Measurements from ENCODE around the gene FSTL4. TPM values are rescaled to one million over a fixed set of nuclear protein-coding genes. Genes with fewer than 3 reads are reported as not detected.

Gene FSTL4
- polyA plus RNA-seq, 3 donors: not detected

DNA sequence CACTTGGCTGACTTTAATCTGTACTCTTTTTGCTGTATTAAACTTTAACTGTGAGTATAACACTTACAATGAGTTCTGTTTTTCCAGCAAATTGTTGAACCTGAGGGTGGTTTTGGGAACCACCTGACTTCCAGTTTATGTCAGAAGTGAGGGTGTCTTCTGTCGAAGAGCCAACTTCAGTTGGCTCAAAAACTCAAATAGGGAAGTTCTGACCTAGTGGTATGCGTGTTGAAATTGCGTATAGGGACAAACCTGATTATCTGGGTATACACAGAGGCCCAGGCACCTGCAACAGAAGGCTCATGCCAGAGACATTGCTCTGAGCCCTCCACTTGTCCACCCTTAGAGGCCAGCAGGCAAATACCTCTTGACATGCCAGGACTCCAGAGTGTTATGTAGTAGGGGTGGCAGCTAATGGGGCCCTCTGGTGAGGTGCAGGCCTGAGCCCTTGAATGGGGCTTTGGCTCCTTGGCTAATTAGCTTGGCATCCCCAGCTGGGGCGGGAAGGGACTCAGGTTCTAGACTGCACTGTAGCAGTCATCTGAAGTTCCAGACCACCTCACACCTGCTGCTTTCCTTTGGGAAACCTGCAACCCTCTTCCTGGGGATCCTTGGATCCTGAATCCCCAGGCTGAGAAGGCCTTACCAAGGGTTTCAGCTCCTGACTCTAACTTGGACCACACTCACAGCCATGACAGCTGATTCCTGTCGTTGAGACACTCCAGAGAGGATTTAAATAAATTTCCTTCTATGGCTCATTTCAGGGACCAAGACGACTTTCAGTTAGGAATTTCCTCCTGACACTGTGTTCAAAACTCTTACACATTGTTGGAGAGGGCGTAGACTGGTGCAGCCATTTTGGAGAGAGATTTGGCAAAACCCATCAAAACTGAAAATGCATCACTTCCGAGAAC, 370.9 kb downstream of the FSTL4 start:
- intact Hi-C loops (cut with micrococcal nuclease): loop anchor here in 1 of 2 donors (10.0 kb wide), 1 partner anchor 127 kb away; no protein-coding TSS in a partner anchor
- Mint-ChIP-seq H3K27ac (peak overlapping the region; percentile 74 to 95 (median 90)), H3K36me3 (no peaks in the 10 kb centered on the region), H3K27me3 (ENCODE audit: low read depth in 3 of 3) (peaks cover 0 to 4% (median 3%) of the 10 kb centered on the region in 3 donors), H3K4me1 (peaks cover 20% of the 10 kb centered on the region), H3K9me3 (peaks cover 0 to 9% (median 4%) of the 10 kb centered on the region in 7 donors), H3K4me3 (no peak overlapping the region)
- Histone ChIP-seq H2AFZ (ENCODE audit: insufficient read depth, low read depth, low read length, poor library complexity, severe bottlenecking) (no peak overlapping the region), H3K4me3 (replicated peaks in 1 of 3; ENCODE audit: low read depth in 2 of 3, low read length in 3 of 3) (no peak overlapping the region), H3K36me3 (replicated peaks in 1 of 2; ENCODE audit: control insufficient read depth in 1 of 2, insufficient read depth in 2 of 2, low read length in 2 of 2) (no peaks in the 10 kb centered on the region), H3K27ac (ENCODE audit: low read depth in 1 of 2, low read length in 2 of 2) (peak overlapping the region in 1 of 2 donors; percentile 31), H3K9ac (ENCODE audit: insufficient read depth, low read length, poor library complexity, severe bottlenecking) (no peak overlapping the region), H3K79me2 (ENCODE audit: insufficient read depth, low read length) (no peaks in the 10 kb centered on the region), H3K4me2 (replicated peaks; ENCODE audit: extremely low read depth, low read length, poor library complexity, severe bottlenecking) (no peak overlapping the region), H3K9me3 (replicated peaks in 1 of 2; ENCODE audit: control insufficient read depth in 1 of 2, insufficient read depth in 1 of 2, low read length in 2 of 2) (no peaks in the 10 kb centered on the region), H4K20me1 (ENCODE audit: insufficient read depth, low read length) (no peaks in the 10 kb centered on the region), H3K4me1 (ENCODE audit: control insufficient read depth in 1 of 2, insufficient read depth in 2 of 2, low read length in 2 of 2) (peaks cover 13 to 16% of the 10 kb centered on the region in 2 donors), H3K27me3 (ENCODE audit: control insufficient read depth in 2 of 2, insufficient read depth in 2 of 2, low read length in 2 of 2) (no peaks in the 10 kb centered on the region)
- TF ChIP-seq, protein P1, sequence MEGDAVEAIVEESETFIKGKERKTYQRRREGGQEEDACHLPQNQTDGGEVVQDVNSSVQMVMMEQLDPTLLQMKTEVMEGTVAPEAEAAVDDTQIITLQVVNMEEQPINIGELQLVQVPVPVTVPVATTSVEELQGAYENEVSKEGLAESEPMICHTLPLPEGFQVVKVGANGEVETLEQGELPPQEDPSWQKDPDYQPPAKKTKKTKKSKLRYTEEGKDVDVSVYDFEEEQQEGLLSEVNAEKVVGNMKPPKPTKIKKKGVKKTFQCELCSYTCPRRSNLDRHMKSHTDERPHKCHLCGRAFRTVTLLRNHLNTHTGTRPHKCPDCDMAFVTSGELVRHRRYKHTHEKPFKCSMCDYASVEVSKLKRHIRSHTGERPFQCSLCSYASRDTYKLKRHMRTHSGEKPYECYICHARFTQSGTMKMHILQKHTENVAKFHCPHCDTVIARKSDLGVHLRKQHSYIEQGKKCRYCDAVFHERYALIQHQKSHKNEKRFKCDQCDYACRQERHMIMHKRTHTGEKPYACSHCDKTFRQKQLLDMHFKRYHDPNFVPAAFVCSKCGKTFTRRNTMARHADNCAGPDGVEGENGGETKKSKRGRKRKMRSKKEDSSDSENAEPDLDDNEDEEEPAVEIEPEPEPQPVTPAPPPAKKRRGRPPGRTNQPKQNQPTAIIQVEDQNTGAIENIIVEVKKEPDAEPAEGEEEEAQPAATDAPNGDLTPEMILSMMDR (IDR thresholded peaks at IDR 0.05): no peak
- WGBS (ENCODE audit: insufficient coverage): 25% methylated on average over 4 of the region's 8 CpGs
- peak; percentile 26 to 68 (median 64) for DNase-seq

DNA sequence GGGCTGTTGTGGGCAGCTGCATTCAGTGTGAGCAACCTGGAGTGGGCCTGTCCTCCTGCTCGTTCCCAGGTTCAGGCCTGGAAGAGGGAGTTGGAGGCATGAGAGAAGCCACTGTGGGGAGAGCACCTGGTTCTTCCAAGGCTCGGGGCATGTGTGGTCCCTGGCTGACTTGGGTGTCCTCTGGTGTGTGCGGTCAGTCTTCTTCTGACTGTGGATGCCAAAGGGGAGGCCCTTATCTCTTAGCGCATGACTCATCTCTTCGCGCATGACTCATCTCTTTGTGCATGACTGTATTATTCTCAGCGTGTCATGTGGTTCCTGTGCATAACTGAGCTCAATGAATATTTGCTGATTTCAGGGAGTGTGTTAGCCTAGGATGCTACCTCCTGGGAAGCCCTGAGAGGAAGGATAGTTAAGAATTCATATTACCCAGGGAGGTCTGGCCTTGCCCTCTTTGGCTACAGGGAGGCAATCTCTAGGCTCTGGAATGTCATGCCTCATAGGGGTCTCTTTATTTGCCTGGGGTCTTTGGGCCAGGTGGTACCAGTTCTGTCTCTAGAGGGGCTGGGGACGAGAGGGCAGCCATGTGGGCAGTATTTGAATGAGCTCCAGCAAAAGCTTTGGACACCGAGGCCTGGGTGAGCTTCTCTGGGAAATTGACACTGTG, 371.8 kb downstream of the FSTL4 start:
- Histone ChIP-seq H3K4me3 (replicated peaks in 1 of 3; ENCODE audit: low read depth in 2 of 3, low read length in 3 of 3) (no peak overlapping the region), H3K9me3 (replicated peaks in 1 of 2; ENCODE audit: control insufficient read depth in 1 of 2, insufficient read depth in 1 of 2, low read length in 2 of 2) (no peaks in the 10 kb centered on the region), H3K4me2 (replicated peaks; ENCODE audit: extremely low read depth, low read length, poor library complexity, severe bottlenecking) (no peak overlapping the region), H3K9ac (ENCODE audit: insufficient read depth, low read length, poor library complexity, severe bottlenecking) (no peak overlapping the region), H4K20me1 (ENCODE audit: insufficient read depth, low read length) (no peaks in the 10 kb centered on the region), H2AFZ (ENCODE audit: insufficient read depth, low read depth, low read length, poor library complexity, severe bottlenecking) (no peak overlapping the region), H3K4me1 (ENCODE audit: control insufficient read depth in 1 of 2, insufficient read depth in 2 of 2, low read length in 2 of 2) (peaks cover 13 to 16% of the 10 kb centered on the region in 2 donors), H3K27me3 (ENCODE audit: control insufficient read depth in 2 of 2, insufficient read depth in 2 of 2, low read length in 2 of 2) (no peaks in the 10 kb centered on the region), H3K27ac (ENCODE audit: low read depth in 1 of 2, low read length in 2 of 2) (peak overlapping the region in 1 of 2 donors; percentile 27), H3K79me2 (ENCODE audit: insufficient read depth, low read length) (no peaks in the 10 kb centered on the region), H3K36me3 (replicated peaks in 1 of 2; ENCODE audit: control insufficient read depth in 1 of 2, insufficient read depth in 2 of 2, low read length in 2 of 2) (no peaks in the 10 kb centered on the region)
- DNase-seq: peak; percentile 47 to 87 (median 81)
- WGBS (ENCODE audit: insufficient coverage): 70% methylated on average over 5 of the region's 9 CpGs
- Mint-ChIP-seq H3K27ac (peak overlapping the region; percentile 74 to 95 (median 90)), H3K9me3 (peaks cover 0 to 9% (median 4%) of the 10 kb centered on the region in 7 donors), H3K36me3 (no peaks in the 10 kb centered on the region), H3K4me3 (no peak overlapping the region), H3K27me3 (ENCODE audit: low read depth in 3 of 3) (peaks cover 0 to 4% (median 4%) of the 10 kb centered on the region in 3 donors), H3K4me1 (peaks cover 20% of the 10 kb centered on the region)
- TF ChIP-seq, protein P1 (IDR thresholded peaks at IDR 0.05): no peak
- intact Hi-C loops (cut with micrococcal nuclease): loop anchor here in 1 of 2 donors (10.0 kb wide), 1 partner anchor 126 kb away; no protein-coding TSS in a partner anchor

All from CD14-positive monocyte (primary cell).